GM12891 (cell line): Measurements from ENCODE around the gene MAP2K4.

ENCODE experiments used
- PAX5 ChIP-seq: IDR thresholded peaks from 2 replicates; pipeline ENCODE4 v1.6.1; 2011; ENCODE audit warnings: low read length, moderate library complexity, mild to moderate bottlenecking; ENCODE audit not compliant: insufficient read depth, severe bottlenecking
- POLR2A ChIP-seq: IDR thresholded peaks from 2 replicates; pipeline ENCODE4 v1.6.1; 2011; ENCODE audit warnings: low read depth, low read length, control low read depth
- TAF1 ChIP-seq: IDR thresholded peaks from 2 replicates; pipeline ENCODE4 v1.6.1; 2011; ENCODE audit warnings: low read depth, low read length, control low read depth

DNA sequence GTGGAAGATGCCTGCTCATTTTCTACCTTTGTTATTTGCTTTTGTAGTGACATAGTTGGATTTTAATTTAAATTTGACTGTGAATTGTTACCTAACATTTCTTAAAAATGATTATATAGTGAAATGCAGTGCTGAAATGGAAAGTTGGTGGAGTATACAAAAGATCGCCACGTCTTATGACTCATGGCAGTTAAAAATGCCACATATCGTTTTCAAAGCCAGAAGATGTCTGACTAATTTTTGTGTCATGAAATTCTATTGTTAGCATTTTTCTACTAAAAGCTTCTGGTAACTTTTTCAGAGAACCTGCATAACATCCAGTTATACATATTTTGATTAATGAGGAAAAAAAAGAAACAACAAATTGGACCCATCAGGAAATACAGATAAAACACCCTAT lies 20.6 kb downstream of the MAP2K4 start:
- TF ChIP-seq POLR2A (no peak), PAX5 (no peak), TAF1 (no peak)
